Upper lobe of left lung (tissue), 6 donors: ENCODE measurements around the gene HPDL. TPM values are rescaled to one million over a fixed set of nuclear protein-coding genes. Genes with fewer than 3 reads are reported as not detected.
A peak's percentile ranks its signal among the peaks of the same experiment; 100 is the strongest.

Source experiments
- ATAC-seq, 2 donors: fragments of 200-7000 bp; cut with Tn5 transposase; one replicate each; pipeline ENCODE4 v1.9.1; 2022; ENCODE audit warnings: mild to moderate bottlenecking in 2 of 2, moderate library complexity in 2 of 2; ENCODE audit not compliant: low FRiP score in 2 of 2
- DNase-seq, 2 donors: peaks; one replicate each; pipeline ENCODE4 v3.0.0-alpha.2; 2019 to 2020
- H3K27ac ChIP-seq, 4 donors: fragments of 200-600 bp; sonication (generic); one replicate each; pipeline ENCODE4 v1.5.1; 2016 to 2019
- H3K27me3 ChIP-seq, 4 donors: fragments of 200-600 bp; sonication (generic); one replicate each; pipeline ENCODE4 v1.5.1; 2017 to 2019
- H3K36me3 ChIP-seq, 4 donors: fragments of 200-600 bp; sonication (generic); one replicate each; pipeline ENCODE4 v1.5.1; 2016 to 2019
- H3K4me1 ChIP-seq, 4 donors: fragments of 200-600 bp; sonication (generic); one replicate each; pipeline ENCODE4 v1.5.1; 2018 to 2019
- H3K4me3 ChIP-seq, 4 donors: fragments of 200-600 bp; sonication (generic); one replicate each; pipeline ENCODE4 v1.5.1; 2017 to 2019; ENCODE audit warnings: mild to moderate bottlenecking in 2 of 4, moderate library complexity in 1 of 4
- H3K9me3 ChIP-seq, 4 donors: fragments of 200-600 bp; sonication (generic); one replicate each; pipeline ENCODE4 v1.5.1; 2018 to 2019
- CTCF ChIP-seq, 6 experiments: fragments of 450-650 bp in 4 of 6; fragments of 200-600 bp in 2 of 6; sonication (generic) in 2 of 6; IDR thresholded peaks; one replicate each; pipeline ENCODE4 v1.5.1; 2016 to 2019; ENCODE audit warnings: antibody characterized with exemption in 6 of 6
- EP300 ChIP-seq, 4 donors: sonication (generic); formaldehyde crosslinking; IDR thresholded peaks; one replicate each; pipeline ENCODE4 v1.5.1; 2017; ENCODE audit warnings: antibody characterized with exemption in 4 of 4, control low read depth in 2 of 4
- POLR2A ChIP-seq, 4 donors: fragments of 450-650 bp; IDR thresholded peaks; one replicate each; pipeline ENCODE4 v1.5.1; 2016 to 2017; ENCODE audit warnings: antibody characterized with exemption in 4 of 4, mild to moderate bottlenecking in 2 of 4
- POLR2AphosphoS5 ChIP-seq, 2 donors: sonication (generic); formaldehyde crosslinking; IDR thresholded peaks; one replicate each; pipeline ENCODE4 v1.5.1; 2017; ENCODE audit warnings: antibody characterized with exemption in 2 of 2
- WGBS, 2 donors: methylation state at CpG; one replicate each; pipeline ENCODE4 v1.1.5; 2017 to 2018; 5-methylcytosine and 5-hydroxymethylcytosine counted together
- total RNA-seq, 6 donors: library from RNA; depleted of rRNA in 4 of 6; stranded (reverse); fragments of >200 nt in 4 of 6; gene quantifications; one replicate each; pipeline versions ENCODE4 v1.1.0 to v1.2.1, GENCODE V29; 2016 to 2021
- donor health status: DM: no; HTN: no; CAD: no; lungs with moderate emphysema.
- donor health status: DM: no; HTN: yes; CAD: no; lungs with severe emphysema.

HPDL gene
- total RNA-seq, 6 donors from 2014 or later = 0.30 to 1.3 (median 0.37) TPM; not detected in 3

DNA sequence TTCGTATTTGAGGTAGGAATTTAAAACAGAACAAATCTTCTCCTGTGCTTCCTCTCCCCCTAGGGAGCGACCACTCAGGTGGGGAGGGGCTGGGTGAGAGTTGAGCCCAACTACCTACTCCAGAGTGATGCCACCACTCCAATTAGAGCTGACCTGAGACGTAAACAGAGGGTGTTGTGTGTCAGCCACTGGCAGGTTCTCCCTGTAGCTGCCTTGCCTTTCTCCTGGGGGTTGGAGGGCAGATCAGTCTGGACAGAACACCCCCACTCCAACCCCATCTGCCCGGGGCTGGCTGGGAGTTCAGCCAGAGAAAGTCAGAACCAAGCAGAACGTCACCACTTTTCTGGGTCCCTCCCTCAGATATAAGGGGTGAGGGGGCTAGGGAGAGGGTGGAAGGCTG is 2.0 kb downstream of the HPDL start:
- Histone ChIP-seq H3K4me3 (no peak overlapping the region), H3K27ac (no peak overlapping the region), H3K9me3 (no peaks in the 10 kb centered on the region), H3K36me3 (peaks cover 5 to 34% (median 26%) of the 10 kb centered on the region in 4 donors), H3K27me3 (no peaks in the 10 kb centered on the region), H3K4me1 (peaks cover 11 to 18% (median 14%) of the 10 kb centered on the region in 4 donors)
- DNase-seq (no peak), ATAC-seq (no peak)
- WGBS, 2 donors = 76 to 86% methylated on average over 4 to 5 of the region's 5 CpGs
- TF ChIP-seq POLR2AphosphoS5 (IDR thresholded peaks at IDR 0.05) (no peak), CTCF (IDR thresholded peaks at IDR 0.05) (no peak), EP300 (IDR thresholded peaks at IDR 0.05) (no peak)

DNA sequence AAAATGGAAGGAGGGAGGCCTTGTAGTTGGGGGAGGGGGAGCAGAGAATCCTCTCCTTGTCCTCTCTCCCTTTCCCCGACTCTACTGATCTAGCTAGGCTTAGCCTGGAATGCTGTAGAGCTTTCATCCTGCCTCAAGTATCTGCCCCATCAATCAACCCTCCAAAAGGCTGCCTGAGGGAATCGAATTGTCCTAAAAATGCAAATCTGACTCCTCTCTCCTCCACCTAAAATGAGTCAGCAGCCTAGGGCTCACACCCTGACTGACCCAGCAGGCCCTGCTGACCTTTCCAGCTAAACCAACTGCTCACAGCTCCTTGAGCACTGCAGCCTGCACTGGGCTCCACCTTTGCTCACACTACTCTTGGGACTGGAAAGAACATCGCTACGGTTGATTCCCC is 2.8 kb downstream of the HPDL start:
- DNase-seq (no peak), ATAC-seq (no peak)
- H3K4me1 ChIP-seq = peaks cover 15 to 18% (median 17%) of the 10 kb centered on the region in 4 donors
- peaks cover 5 to 35% (median 26%) of the 10 kb centered on the region in 4 donors for H3K36me3 ChIP-seq
- no peaks in the 10 kb centered on the region for H3K27me3 ChIP-seq
- WGBS, 2 donors = 78 to 86% methylated on average over 4 of the region's 4 CpGs
- H3K27ac ChIP-seq = no peak overlapping the region
- no peak for TF ChIP-seq EP300 (IDR thresholded peaks at IDR 0.05)
- no peak for TF ChIP-seq CTCF (IDR thresholded peaks at IDR 0.05)
- no peak for TF ChIP-seq POLR2AphosphoS5 (IDR thresholded peaks at IDR 0.05)
- no peak for TF ChIP-seq POLR2A (IDR thresholded peaks at IDR 0.05)
- H3K9me3 ChIP-seq = no peaks in the 10 kb centered on the region
- H3K4me3 ChIP-seq = no peak overlapping the region

GRCh38 chr1:45331436-45332345 is 5.0 kb downstream of the HPDL start:
- TF ChIP-seq POLR2AphosphoS5 (IDR thresholded peaks at IDR 0.05) (no peak), POLR2A (IDR thresholded peaks at IDR 0.05) (no peak), CTCF (IDR thresholded peaks at IDR 0.05) (no peak), EP300 (IDR thresholded peaks at IDR 0.05) (no peak)
- Histone ChIP-seq H3K9me3 (no peaks in the 10 kb centered on the region), H3K4me1 (peaks cover 9 to 19% (median 12%) of the 10 kb centered on the region in 4 donors), H3K27me3 (no peaks in the 10 kb centered on the region), H3K27ac (no peak overlapping the region), H3K4me3 (no peak overlapping the region), H3K36me3 (peaks cover 5 to 35% (median 26%) of the 10 kb centered on the region in 4 donors)
- WGBS, 2 donors = 90 to 95% methylated on average over 6 to 16 of the region's 18 CpGs
- no peak for ATAC-seq
- peak in 1 of 2 donors; percentile 54 for DNase-seq

- Histone ChIP-seq H3K27ac (no peak overlapping the region), H3K36me3 (peaks cover 5 to 35% (median 26%) of the 10 kb centered on the region in 4 donors), H3K9me3 (no peaks in the 10 kb centered on the region), H3K4me3 (no peak overlapping the region), H3K4me1 (peaks cover 3 to 12% (median 6%) of the 10 kb centered on the region in 4 donors), H3K27me3 (no peaks in the 10 kb centered on the region)
- WGBS, 2 donors = 96 to 100% methylated on average over 4 to 7 of the region's 10 CpGs
- DNase-seq (peak in 1 of 2 donors; percentile 63), ATAC-seq (no peak)
- TF ChIP-seq CTCF (IDR thresholded peaks at IDR 0.05) = no peak
- no peak for TF ChIP-seq POLR2AphosphoS5 (IDR thresholded peaks at IDR 0.05)
- no peak for TF ChIP-seq EP300 (IDR thresholded peaks at IDR 0.05)
- no peak for TF ChIP-seq POLR2A (IDR thresholded peaks at IDR 0.05)
Measured at GRCh38 chr1:45332346-45332720, 5.6 kb downstream of the HPDL start.
